ENCODE data around the gene LRIG1. TPM values are rescaled to one million over a fixed set of nuclear protein-coding genes. Genes with fewer than 3 reads are reported as not detected.

Gene LRIG1
- total and polyA plus RNA-seq, 2 of the 8 experiments (the other 6 are each of a cell fraction or from before 2014, with no cell fraction given), result 78.1 to 88.7 TPM

DNA sequence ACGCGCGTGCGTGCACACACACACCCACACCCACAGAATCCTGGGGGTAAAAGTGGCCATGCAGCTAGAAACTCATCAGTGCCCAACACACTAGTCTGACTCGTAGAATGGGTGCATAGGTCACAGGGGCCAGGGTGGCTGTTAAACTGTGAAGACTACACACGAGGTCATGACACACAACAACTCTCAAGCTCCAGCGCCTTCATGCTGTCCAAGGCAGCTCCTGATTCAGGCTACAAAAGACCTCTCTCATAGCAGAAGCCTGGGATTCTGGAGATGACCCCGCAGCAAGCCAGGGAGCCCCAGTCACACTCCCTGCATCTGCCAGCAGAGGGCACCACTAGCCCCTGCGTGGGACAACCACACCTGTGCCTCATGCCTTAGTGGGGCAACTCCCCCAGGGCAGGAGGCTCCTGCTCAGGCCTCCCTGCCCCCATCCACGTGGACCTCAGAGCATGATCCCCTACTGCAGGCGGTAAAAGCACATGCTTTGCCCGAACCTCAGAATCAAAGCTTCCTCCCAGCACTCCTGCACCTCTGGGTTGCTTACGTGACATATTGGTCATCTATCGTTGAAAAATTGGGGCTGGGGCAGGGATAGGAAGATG lies 93.1 kb downstream of the LRIG1 start (continued):
- TF ChIP-seq HDAC2 (IDR thresholded peaks at IDR 0.05; ENCODE audit: borderline replicate concordance in 1 of 2, low read depth in 2 of 2, low read length in 2 of 2), result peak; percentile 76 to 94; a peak in 2 of 4 replicates
- no peak for TF ChIP-seq SP4 (IDR thresholded peaks at IDR 0.05; ENCODE audit: low read length)
- no peak for TF ChIP-seq SAP30 (IDR thresholded peaks at IDR 0.05; ENCODE audit: insufficient read depth, insufficient replicate concordance, low read length)
- TF ChIP-seq EGR1 (IDR thresholded peaks at IDR 0.05; ENCODE audit: borderline replicate concordance, low read depth, low read length), result no peak
- TF ChIP-seq EP300 (IDR thresholded peaks at IDR 0.05; ENCODE audit: borderline replicate concordance in 1 of 2, low read depth in 2 of 2, low read length in 2 of 2), result no peak
- no peak for TF ChIP-seq ATF3 (IDR thresholded peaks at IDR 0.05; ENCODE audit: insufficient read depth, low read depth, low read length)
- no peak for TF ChIP-seq SIRT6 (IDR thresholded peaks at IDR 0.05; ENCODE audit: low read length)
- no peak for TF ChIP-seq RBBP5 (IDR thresholded peaks at IDR 0.05; ENCODE audit: borderline replicate concordance, low read depth, low read length)
- TF ChIP-seq ZNF274 (IDR thresholded peaks at IDR 0.05; ENCODE audit: borderline replicate concordance, extremely low read depth, low read length), result no peak
- TF ChIP-seq BCL11A (IDR thresholded peaks at IDR 0.05; ENCODE audit: low read depth in 2 of 2, low read length in 2 of 2), result no peak
- TF ChIP-seq, protein P1, sequence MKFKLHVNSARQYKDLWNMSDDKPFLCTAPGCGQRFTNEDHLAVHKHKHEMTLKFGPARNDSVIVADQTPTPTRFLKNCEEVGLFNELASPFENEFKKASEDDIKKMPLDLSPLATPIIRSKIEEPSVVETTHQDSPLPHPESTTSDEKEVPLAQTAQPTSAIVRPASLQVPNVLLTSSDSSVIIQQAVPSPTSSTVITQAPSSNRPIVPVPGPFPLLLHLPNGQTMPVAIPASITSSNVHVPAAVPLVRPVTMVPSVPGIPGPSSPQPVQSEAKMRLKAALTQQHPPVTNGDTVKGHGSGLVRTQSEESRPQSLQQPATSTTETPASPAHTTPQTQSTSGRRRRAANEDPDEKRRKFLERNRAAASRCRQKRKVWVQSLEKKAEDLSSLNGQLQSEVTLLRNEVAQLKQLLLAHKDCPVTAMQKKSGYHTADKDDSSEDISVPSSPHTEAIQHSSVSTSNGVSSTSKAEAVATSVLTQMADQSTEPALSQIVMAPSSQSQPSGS (IDR thresholded peaks at IDR 0.05; ENCODE audit: low read length), result no peak
- TF ChIP-seq POLR2A (IDR thresholded peaks at IDR 0.05; ENCODE audit: control extremely low read depth in 1 of 2, low read depth in 2 of 2, low read length in 2 of 2), result no peak
- no peak for TF ChIP-seq SRF (IDR thresholded peaks at IDR 0.05; ENCODE audit: low read depth, low read length)
- TF ChIP-seq KDM4A (IDR thresholded peaks at IDR 0.05; ENCODE audit: low read depth, low read length, severe bottlenecking), result no peak
- peak; percentile 46; the same call in 1 of the 2 replicates for TF ChIP-seq CREB1 (IDR thresholded peaks at IDR 0.05)
- TF ChIP-seq ASH2L (IDR thresholded peaks at IDR 0.05; ENCODE audit: low read length), result no peak
- TF ChIP-seq KDM1A (IDR thresholded peaks at IDR 0.05; ENCODE audit: borderline replicate concordance, low read length), result no peak
- no peak for TF ChIP-seq USF2 (IDR thresholded peaks at IDR 0.05; ENCODE audit: low read length)
- peak; percentile 85 for TF ChIP-seq BACH1 (IDR thresholded peaks at IDR 0.05; ENCODE audit: low read length)
- TF ChIP-seq CHD1 (IDR thresholded peaks at IDR 0.05; ENCODE audit: low read depth, low read length), result no peak
